ENCODE data around the gene VPS41. TPM values are rescaled to one million over a fixed set of nuclear protein-coding genes. Genes with fewer than 3 reads are reported as not detected.

VPS41 gene
- total RNA-seq, 1 experiment from 2014 or later: 98.1 TPM

GRCh38 chr7:38731215-38731614 lies 177.8 kb downstream of the VPS41 start:
- no peaks in the 10 kb centered on the region for H3K27me3 ChIP-seq (ENCODE audit: low read length)
- H3K4me1 ChIP-seq (ENCODE audit: low read length): no peaks in the 10 kb centered on the region
- no peak for DNase-seq
- H3K27ac ChIP-seq (ENCODE audit: low read length): no peak overlapping the region
- H3K9me3 ChIP-seq (ENCODE audit: low read length): no peaks in the 10 kb centered on the region
- no peak overlapping the region for H3K4me2 ChIP-seq (ENCODE audit: low read depth, low read length, poor library complexity, severe bottlenecking)
- no peaks in the 10 kb centered on the region for H3K9me2 ChIP-seq (replicated peaks; ENCODE audit: insufficient read depth, low read length)
- no peaks in the 10 kb centered on the region for H3K79me2 ChIP-seq (ENCODE audit: low read length)
- H2AFZ ChIP-seq (ENCODE audit: low read length): no peak overlapping the region
- no peak overlapping the region for H3K9ac ChIP-seq (ENCODE audit: low read length)
- no peak overlapping the region for H3K4me3 ChIP-seq (ENCODE audit: low read length)
- H4K20me1 ChIP-seq (ENCODE audit: insufficient read depth, low read depth, low read length): no peaks in the 10 kb centered on the region
- H3K36me3 ChIP-seq (ENCODE audit: insufficient read depth, low read length): no peaks in the 10 kb centered on the region

DNA sequence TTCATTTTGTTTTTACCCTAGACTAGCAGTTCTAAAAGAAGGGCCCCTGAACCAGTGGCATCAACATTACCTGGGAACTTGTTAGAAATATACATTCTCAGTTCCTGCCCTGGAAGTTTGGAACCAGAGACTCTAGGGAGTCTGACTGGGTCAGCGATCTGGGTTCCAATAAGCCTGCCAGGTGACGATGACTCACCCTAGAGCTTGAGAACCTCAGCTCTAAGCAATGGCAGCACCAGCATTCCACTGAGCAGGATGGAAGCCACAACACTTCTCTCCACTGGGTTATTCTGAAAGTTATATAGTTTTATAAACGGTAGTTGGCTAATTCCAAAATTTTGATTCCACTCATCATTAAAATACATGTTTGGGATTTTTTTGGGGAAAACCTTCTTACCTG lies 180.8 kb downstream of the VPS41 start:
- DNase-seq: no peak
- H3K4me1 ChIP-seq (ENCODE audit: low read length): no peaks in the 10 kb centered on the region
- no peaks in the 10 kb centered on the region for H4K20me1 ChIP-seq (ENCODE audit: insufficient read depth, low read depth, low read length)
- H3K79me2 ChIP-seq (ENCODE audit: low read length): no peaks in the 10 kb centered on the region
- no peaks in the 10 kb centered on the region for H3K9me3 ChIP-seq (ENCODE audit: low read length)
- H2AFZ ChIP-seq (ENCODE audit: low read length): no peak overlapping the region
- no peak overlapping the region for H3K9ac ChIP-seq (ENCODE audit: low read length)
- H3K4me3 ChIP-seq (ENCODE audit: low read length): no peak overlapping the region
- no peak overlapping the region for H3K27ac ChIP-seq (ENCODE audit: low read length)
- no peak overlapping the region for H3K4me2 ChIP-seq (ENCODE audit: low read depth, low read length, poor library complexity, severe bottlenecking)
- no peaks in the 10 kb centered on the region for H3K27me3 ChIP-seq (ENCODE audit: low read length)
- 0 out of 2 replicates have a peak, but pooled peaks cover 2% of the 10 kb centered on the region for H3K36me3 ChIP-seq (ENCODE audit: insufficient read depth, low read length)
- no peaks in the 10 kb centered on the region for H3K9me2 ChIP-seq (replicated peaks; ENCODE audit: insufficient read depth, low read length)

DNA sequence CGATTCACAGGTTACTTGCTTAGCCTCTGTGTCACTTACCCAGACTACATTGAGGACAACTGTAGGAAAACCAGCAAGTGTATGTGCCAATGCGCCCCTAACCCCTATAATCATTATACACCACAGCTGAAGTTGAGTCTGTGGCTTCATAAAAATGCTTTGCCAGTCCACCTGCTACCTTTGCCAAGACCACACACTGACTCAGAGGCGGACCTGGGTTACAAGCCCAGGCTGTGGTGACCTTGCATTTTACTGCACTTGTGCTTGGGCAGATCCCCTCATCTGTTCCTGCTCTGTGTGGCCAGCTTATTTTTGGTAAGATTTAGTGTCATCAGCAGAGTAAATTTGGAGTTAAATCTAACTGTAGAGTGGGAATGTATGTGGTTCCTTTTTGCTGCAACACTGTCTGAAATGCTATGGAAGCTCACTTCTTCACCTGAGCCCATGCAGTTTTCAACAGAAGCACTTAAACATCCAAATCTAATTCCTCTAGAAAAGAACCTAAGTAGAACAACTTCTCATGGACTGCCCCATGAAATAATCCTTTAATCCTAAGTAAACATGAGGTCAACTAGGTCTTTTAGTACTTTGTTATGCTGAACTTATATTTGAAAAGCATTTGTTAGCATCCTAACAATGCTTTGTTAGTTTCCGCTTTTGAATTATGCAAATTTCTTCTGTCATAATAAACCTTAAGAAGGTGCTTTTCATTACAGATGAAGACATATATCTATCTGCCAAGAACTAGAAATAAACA lies 181.6 kb downstream of the VPS41 start:
- Histone ChIP-seq H2AFZ (ENCODE audit: low read length) (no peak overlapping the region), H3K4me3 (ENCODE audit: low read length) (no peak overlapping the region), H3K79me2 (ENCODE audit: low read length) (no peaks in the 10 kb centered on the region), H3K9me2 (replicated peaks; ENCODE audit: insufficient read depth, low read length) (no peaks in the 10 kb centered on the region), H3K27ac (ENCODE audit: low read length) (no peak overlapping the region), H3K4me1 (ENCODE audit: low read length) (no peaks in the 10 kb centered on the region), H3K9ac (ENCODE audit: low read length) (no peak overlapping the region), H3K36me3 (ENCODE audit: insufficient read depth, low read length) (0 out of 2 replicates have a peak, but pooled peaks cover 2% of the 10 kb centered on the region), H3K27me3 (ENCODE audit: low read length) (no peaks in the 10 kb centered on the region), H4K20me1 (ENCODE audit: insufficient read depth, low read depth, low read length) (no peaks in the 10 kb centered on the region), H3K9me3 (ENCODE audit: low read length) (no peaks in the 10 kb centered on the region), H3K4me2 (ENCODE audit: low read depth, low read length, poor library complexity, severe bottlenecking) (no peak overlapping the region)
- no peak for DNase-seq

- Histone ChIP-seq H4K20me1 (ENCODE audit: insufficient read depth, low read depth, low read length) (no peaks in the 10 kb centered on the region), H3K4me3 (ENCODE audit: low read length) (no peak overlapping the region), H2AFZ (ENCODE audit: low read length) (no peak overlapping the region), H3K4me1 (ENCODE audit: low read length) (no peaks in the 10 kb centered on the region), H3K27ac (ENCODE audit: low read length) (no peak overlapping the region), H3K36me3 (ENCODE audit: insufficient read depth, low read length) (0 out of 2 replicates have a peak, but pooled peaks cover 2% of the 10 kb centered on the region), H3K27me3 (ENCODE audit: low read length) (no peaks in the 10 kb centered on the region), H3K9me3 (ENCODE audit: low read length) (no peaks in the 10 kb centered on the region), H3K79me2 (ENCODE audit: low read length) (no peaks in the 10 kb centered on the region), H3K9me2 (replicated peaks; ENCODE audit: insufficient read depth, low read length) (no peaks in the 10 kb centered on the region), H3K9ac (ENCODE audit: low read length) (no peak overlapping the region), H3K4me2 (ENCODE audit: low read depth, low read length, poor library complexity, severe bottlenecking) (no peak overlapping the region)
- DNase-seq: no peak
These were observed 185.7 kb downstream of the VPS41 start for GRCh38 chr7:38723327-38723726.

DNA sequence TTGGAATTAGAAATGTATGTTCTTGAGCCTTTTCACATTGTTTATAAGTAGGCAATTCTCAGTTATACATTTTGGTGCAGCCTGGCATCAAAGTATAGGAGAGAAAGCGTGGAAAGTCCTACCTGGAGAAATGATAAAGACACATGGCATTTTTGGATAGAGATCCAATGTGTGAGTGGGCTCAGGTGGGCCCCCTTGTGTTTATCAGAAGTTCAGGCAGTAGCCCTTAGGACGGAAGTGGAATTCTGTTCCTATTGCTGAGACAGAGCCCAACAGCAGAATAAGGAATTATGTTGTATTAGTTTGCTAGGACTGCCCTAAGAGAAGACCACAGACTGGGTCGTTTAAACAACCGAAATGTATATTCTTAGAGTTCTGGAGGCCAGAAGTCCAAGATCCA lies 192.6 kb downstream of the VPS41 start:
- no peaks in the 10 kb centered on the region for H3K79me2 ChIP-seq (ENCODE audit: low read length)
- peaks cover 7% of the 10 kb centered on the region for H3K4me1 ChIP-seq (ENCODE audit: low read length)
- H3K9me2 ChIP-seq (replicated peaks; ENCODE audit: insufficient read depth, low read length): no peaks in the 10 kb centered on the region
- H3K4me2 ChIP-seq (ENCODE audit: low read depth, low read length, poor library complexity, severe bottlenecking): no peak overlapping the region
- H3K27ac ChIP-seq (ENCODE audit: low read length): no peak overlapping the region
- DNase-seq: no peak
- no peaks in the 10 kb centered on the region for H3K36me3 ChIP-seq (ENCODE audit: insufficient read depth, low read length)
- no peaks in the 10 kb centered on the region for H3K9me3 ChIP-seq (ENCODE audit: low read length)
- no peaks in the 10 kb centered on the region for H3K27me3 ChIP-seq (ENCODE audit: low read length)
- H2AFZ ChIP-seq (ENCODE audit: low read length): no peak overlapping the region
- H3K4me3 ChIP-seq (ENCODE audit: low read length): no peak overlapping the region
- H3K9ac ChIP-seq (ENCODE audit: low read length): no peak overlapping the region
- no peaks in the 10 kb centered on the region for H4K20me1 ChIP-seq (ENCODE audit: insufficient read depth, low read depth, low read length)

- Histone ChIP-seq H3K27me3 (ENCODE audit: low read length) (no peaks in the 10 kb centered on the region), H3K4me2 (ENCODE audit: low read depth, low read length, poor library complexity, severe bottlenecking) (no peak overlapping the region), H4K20me1 (ENCODE audit: insufficient read depth, low read depth, low read length) (no peaks in the 10 kb centered on the region), H3K9ac (ENCODE audit: low read length) (no peak overlapping the region), H3K9me2 (replicated peaks; ENCODE audit: insufficient read depth, low read length) (no peaks in the 10 kb centered on the region), H3K27ac (ENCODE audit: low read length) (no peak overlapping the region), H3K36me3 (ENCODE audit: insufficient read depth, low read length) (no peaks in the 10 kb centered on the region), H3K4me1 (ENCODE audit: low read length) (no peaks in the 10 kb centered on the region), H3K4me3 (ENCODE audit: low read length) (no peak overlapping the region), H3K9me3 (ENCODE audit: low read length) (no peaks in the 10 kb centered on the region), H2AFZ (ENCODE audit: low read length) (no peak overlapping the region), H3K79me2 (ENCODE audit: low read length) (no peaks in the 10 kb centered on the region)
- DNase-seq: no peak
These were observed 199.9 kb downstream of the VPS41 start for GRCh38 chr7:38709123-38709522.

DNA sequence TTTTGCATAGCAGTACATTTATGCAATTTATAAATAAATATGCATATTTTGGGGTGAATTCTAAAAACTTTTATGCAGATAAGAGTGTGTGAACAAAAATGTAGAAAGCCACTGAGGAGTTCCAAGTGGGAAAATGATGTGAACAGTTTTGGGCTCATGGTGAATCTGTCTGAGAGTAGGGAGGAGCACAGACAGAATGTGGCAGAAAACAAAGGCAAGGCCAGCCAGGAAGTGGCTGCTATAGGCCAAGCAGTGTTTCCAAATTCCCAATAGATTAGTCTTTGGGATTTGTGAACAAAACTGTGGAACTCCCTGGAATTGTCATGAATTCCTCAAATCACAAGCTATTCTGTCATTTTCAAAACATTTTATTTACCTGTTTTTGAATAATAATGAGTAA lies 204.2 kb downstream of the VPS41 start:
- Histone ChIP-seq H4K20me1 (ENCODE audit: insufficient read depth, low read depth, low read length) (no peaks in the 10 kb centered on the region), H3K27me3 (ENCODE audit: low read length) (no peaks in the 10 kb centered on the region), H3K9me2 (replicated peaks; ENCODE audit: insufficient read depth, low read length) (no peaks in the 10 kb centered on the region), H3K4me2 (ENCODE audit: low read depth, low read length, poor library complexity, severe bottlenecking) (no peak overlapping the region), H3K36me3 (ENCODE audit: insufficient read depth, low read length) (no peaks in the 10 kb centered on the region), H3K4me1 (ENCODE audit: low read length) (no peaks in the 10 kb centered on the region), H2AFZ (ENCODE audit: low read length) (no peak overlapping the region), H3K79me2 (ENCODE audit: low read length) (no peaks in the 10 kb centered on the region), H3K9me3 (ENCODE audit: low read length) (no peaks in the 10 kb centered on the region), H3K9ac (ENCODE audit: low read length) (no peak overlapping the region), H3K27ac (ENCODE audit: low read length) (no peak overlapping the region), H3K4me3 (ENCODE audit: low read length) (no peak overlapping the region)
- DNase-seq: no peak

GRCh38 chr7:38704041-38704547 lies 204.9 kb downstream of the VPS41 start:
- DNase-seq: no peak
- Histone ChIP-seq H3K4me2 (ENCODE audit: low read depth, low read length, poor library complexity, severe bottlenecking) (no peak overlapping the region), H3K9me2 (replicated peaks; ENCODE audit: insufficient read depth, low read length) (no peaks in the 10 kb centered on the region), H3K9ac (ENCODE audit: low read length) (no peak overlapping the region), H4K20me1 (ENCODE audit: insufficient read depth, low read depth, low read length) (no peaks in the 10 kb centered on the region), H3K4me1 (ENCODE audit: low read length) (no peaks in the 10 kb centered on the region), H3K27ac (ENCODE audit: low read length) (no peak overlapping the region), H3K79me2 (ENCODE audit: low read length) (no peaks in the 10 kb centered on the region), H3K9me3 (ENCODE audit: low read length) (no peaks in the 10 kb centered on the region), H3K4me3 (ENCODE audit: low read length) (no peak overlapping the region), H3K36me3 (ENCODE audit: insufficient read depth, low read length) (no peaks in the 10 kb centered on the region), H2AFZ (ENCODE audit: low read length) (no peak overlapping the region), H3K27me3 (ENCODE audit: low read length) (no peaks in the 10 kb centered on the region)
